Upper lobe of left lung (tissue), 4 donors: ENCODE data around the gene THRAP3.

Source experiments
- POLR2A ChIP-seq, 4 donors: fragments of 450-650 bp; IDR thresholded peaks; one replicate each; pipeline ENCODE4 v1.5.1; 2016 to 2017; ENCODE audit warnings: antibody characterized with exemption in 4 of 4, mild to moderate bottlenecking in 2 of 4
- TF ChIP-seq, protein P1 (sequence below), 6 experiments: fragments of 450-650 bp in 4 of 6; fragments of 200-600 bp in 2 of 6; sonication (generic) in 2 of 6; IDR thresholded peaks; one replicate each; pipeline ENCODE4 v1.5.1; 2016 to 2019; ENCODE audit warnings: antibody characterized with exemption in 6 of 6

DNA sequence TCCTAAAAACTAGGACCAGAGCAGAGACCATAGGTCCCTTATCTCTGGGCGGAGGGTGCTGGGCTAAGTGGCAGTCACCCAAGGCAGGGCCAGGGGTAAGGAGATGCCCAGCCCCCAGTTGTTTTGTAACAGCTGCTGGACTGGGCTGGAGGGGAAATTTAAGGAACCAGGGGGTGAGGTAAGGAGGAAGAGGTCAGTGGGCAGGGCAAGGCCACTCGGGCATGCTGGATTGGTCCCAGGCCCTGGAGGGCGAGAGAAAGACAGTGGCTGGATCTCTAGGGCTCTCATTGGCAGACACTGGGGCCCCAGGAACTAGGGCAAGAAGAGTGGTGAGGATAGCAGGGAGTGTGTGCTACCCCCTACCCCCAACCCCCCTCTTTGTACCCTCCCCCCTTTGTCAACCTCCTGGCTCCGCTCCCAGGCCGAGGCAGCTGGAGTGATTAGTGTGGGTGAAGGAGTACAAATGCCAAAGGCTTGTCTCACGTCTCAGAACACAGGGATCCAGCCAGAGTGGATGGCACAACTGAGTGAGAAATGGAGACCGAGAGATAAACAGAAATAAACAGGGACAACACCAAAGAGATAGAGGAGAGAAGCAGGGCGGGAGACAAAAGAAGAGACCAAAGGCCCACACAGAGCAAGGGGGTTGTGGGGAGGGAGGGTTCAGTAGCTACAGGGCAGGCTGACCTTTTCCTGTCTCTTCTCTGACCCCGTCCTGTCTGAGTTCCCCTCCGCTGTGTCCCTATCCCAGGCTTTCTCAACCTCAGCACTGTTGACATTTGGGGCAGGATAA, 20.5 kb upstream of the THRAP3 start:
- TF ChIP-seq, protein P1, sequence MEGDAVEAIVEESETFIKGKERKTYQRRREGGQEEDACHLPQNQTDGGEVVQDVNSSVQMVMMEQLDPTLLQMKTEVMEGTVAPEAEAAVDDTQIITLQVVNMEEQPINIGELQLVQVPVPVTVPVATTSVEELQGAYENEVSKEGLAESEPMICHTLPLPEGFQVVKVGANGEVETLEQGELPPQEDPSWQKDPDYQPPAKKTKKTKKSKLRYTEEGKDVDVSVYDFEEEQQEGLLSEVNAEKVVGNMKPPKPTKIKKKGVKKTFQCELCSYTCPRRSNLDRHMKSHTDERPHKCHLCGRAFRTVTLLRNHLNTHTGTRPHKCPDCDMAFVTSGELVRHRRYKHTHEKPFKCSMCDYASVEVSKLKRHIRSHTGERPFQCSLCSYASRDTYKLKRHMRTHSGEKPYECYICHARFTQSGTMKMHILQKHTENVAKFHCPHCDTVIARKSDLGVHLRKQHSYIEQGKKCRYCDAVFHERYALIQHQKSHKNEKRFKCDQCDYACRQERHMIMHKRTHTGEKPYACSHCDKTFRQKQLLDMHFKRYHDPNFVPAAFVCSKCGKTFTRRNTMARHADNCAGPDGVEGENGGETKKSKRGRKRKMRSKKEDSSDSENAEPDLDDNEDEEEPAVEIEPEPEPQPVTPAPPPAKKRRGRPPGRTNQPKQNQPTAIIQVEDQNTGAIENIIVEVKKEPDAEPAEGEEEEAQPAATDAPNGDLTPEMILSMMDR (IDR thresholded peaks at IDR 0.05) = no peak
- TF ChIP-seq POLR2A (IDR thresholded peaks at IDR 0.05) = no peak
